Smooth muscle cell (in vitro differentiated cells): Measurements from ENCODE around the gene HOXA7. TPM values are rescaled to one million over a fixed set of nuclear protein-coding genes. Genes with fewer than 3 reads are reported as not detected.
A peak's percentile ranks its signal among the peaks of the same experiment; 100 is the strongest.

Experiments used
- DNase-seq: peaks from one replicate; lab custom pipeline; 2025; ENCODE audit not compliant: unreplicated experiment; lab: John Stamatoyannopoulos, UW
- H2AFZ ChIP-seq: fragments of 200-600 bp; sonication (generic); 2 replicates; pipeline ENCODE4 v1.6.0; 2016; ENCODE audit warnings: antibody characterized with exemption, low read depth, mild to moderate bottlenecking
- H3F3A ChIP-seq: fragments of 200-600 bp; sonication (generic); 2 replicates; pipeline ENCODE4 v1.6.0; 2017; ENCODE audit warnings: antibody characterized with exemption, low read depth
- H3K27ac ChIP-seq: fragments of 200-600 bp; sonication (generic); 2 replicates; pipeline ENCODE4 v1.5.1; 2016; ENCODE audit warnings: low read depth, mild to moderate bottlenecking
- H3K27me3 ChIP-seq: fragments of 200-600 bp; sonication (generic); 2 replicates; pipeline ENCODE4 v1.6.1; 2016; ENCODE audit warnings: low read depth, mild to moderate bottlenecking
- H3K36me3 ChIP-seq: fragments of 200-600 bp; sonication (generic); 2 replicates; pipeline ENCODE4 v1.5.1; 2016; ENCODE audit warnings: low read depth
- H3K4me1 ChIP-seq: fragments of 200-600 bp; sonication (generic); 2 replicates; pipeline ENCODE4 v1.5.1; 2016; ENCODE audit warnings: low read depth
- H3K4me2 ChIP-seq: fragments of 200-600 bp; sonication (generic); 2 replicates; pipeline ENCODE4 v1.6.0; 2016; ENCODE audit warnings: mild to moderate bottlenecking
- H3K4me3 ChIP-seq: fragments of 200-600 bp; sonication (generic); 2 replicates; pipeline ENCODE4 v1.5.1; 2016; ENCODE audit warnings: mild to moderate bottlenecking
- H3K79me2 ChIP-seq: fragments of 200-600 bp; sonication (generic); 2 replicates; pipeline ENCODE4 v1.6.0; 2016; ENCODE audit warnings: low read depth, mild to moderate bottlenecking
- H3K9ac ChIP-seq: fragments of 200-600 bp; sonication (generic); 2 replicates; pipeline ENCODE4 v1.6.0; 2016; ENCODE audit warnings: low read depth
- H3K9me3 ChIP-seq: fragments of 200-600 bp; sonication (generic); replicated peaks from 2 replicates; pipeline ENCODE4 v1.5.1; 2016; ENCODE audit warnings: low read depth
- H4K20me1 ChIP-seq: fragments of 200-600 bp; sonication (generic); 2 replicates; pipeline ENCODE4 v1.6.0; 2016; ENCODE audit warnings: low read depth
- CTCF ChIP-seq: fragments of 200-600 bp; sonication (generic); IDR thresholded peaks from 2 replicates; pipeline ENCODE4 v1.5.1; 2017; ENCODE audit warnings: borderline replicate concordance, mild to moderate bottlenecking, antibody characterized with exemption; ENCODE audit not compliant: insufficient read depth, poor library complexity, severe bottlenecking
- WGBS: methylation state at CpG from one replicate; pipeline ENCODE4 v1.1.7; 2016; ENCODE audit warnings: low lambda C conversion rate; 5-methylcytosine and 5-hydroxymethylcytosine counted together
- polyA plus RNA-seq: library from polyadenylated mRNA; unstranded; fragments of >200 nt; fragmentation: Nextera tagmentation; extraction: Ambion mirVana; gene quantifications from 2 replicates; pipeline ENCODE4 v1.2.1, GENCODE V29; 2016
- total RNA-seq: library from RNA; depleted of rRNA; stranded (reverse); fragments of >200 nt; gene quantifications from 2 replicates; pipeline ENCODE4 v1.2.3, GENCODE V29; 2014

HOXA7 gene
- total and polyA plus RNA-seq, 2 experiments from 2014 or later: 0.72 to 1.2 TPM

GRCh38 chr7:27160546-27161213, 4.2 kb upstream of the HOXA7 start:
- Histone ChIP-seq H3K4me1 (peaks cover 3% of the 10 kb centered on the region), H3K36me3 (no peaks in the 10 kb centered on the region), H3K79me2 (peaks cover 39% of the 10 kb centered on the region), H3K9me3 (no peaks in the 10 kb centered on the region), H3K27ac (no peak overlapping the region), H2AFZ (peak overlapping the region; percentile 77), H3K4me2 (peak overlapping the region; percentile 89), H4K20me1 (peaks cover 6% of the 10 kb centered on the region), H3F3A (no peaks in the 10 kb centered on the region), H3K4me3 (peak overlapping the region; percentile 67), H3K27me3 (peaks cover 65% of the 10 kb centered on the region), H3K9ac (no peak overlapping the region)
- peak; percentile 84 for DNase-seq
- TF ChIP-seq CTCF: peak; percentile 99
- 9% methylated on average over 54 of the region's 54 CpGs for WGBS

GRCh38 chr7:27160145-27160545, 3.7 kb upstream of the HOXA7 start:
- no peak for DNase-seq
- Histone ChIP-seq H2AFZ (peak overlapping the region; percentile 77), H3K4me3 (peak overlapping the region; percentile 67), H3F3A (no peaks in the 10 kb centered on the region), H3K27me3 (peaks cover 65% of the 10 kb centered on the region), H4K20me1 (peaks cover 6% of the 10 kb centered on the region), H3K9me3 (no peaks in the 10 kb centered on the region), H3K9ac (no peak overlapping the region), H3K27ac (no peak overlapping the region), H3K36me3 (no peaks in the 10 kb centered on the region), H3K4me1 (peaks cover 3% of the 10 kb centered on the region), H3K79me2 (peaks cover 34% of the 10 kb centered on the region), H3K4me2 (peak overlapping the region; percentile 89)
- WGBS: 73% methylated on average over 23 of the region's 23 CpGs
- TF ChIP-seq CTCF: no peak

- H3K79me2 ChIP-seq: peaks cover 27% of the 10 kb centered on the region
Observed at GRCh38 chr7:27159266-27160144, 3.0 kb upstream of the HOXA7 start.

More at GRCh38 chr7:27159266-27160144, 3.0 kb upstream of the HOXA7 start:
- no peak for DNase-seq
- H3K36me3 ChIP-seq: no peaks in the 10 kb centered on the region
- TF ChIP-seq CTCF: no peak
- no peak overlapping the region for H3K27ac ChIP-seq
- H3K4me2 ChIP-seq: peak overlapping the region; percentile 89
- peaks cover 6% of the 10 kb centered on the region for H4K20me1 ChIP-seq
- H3F3A ChIP-seq: no peaks in the 10 kb centered on the region
- H2AFZ ChIP-seq: no peak overlapping the region
- peaks cover 65% of the 10 kb centered on the region for H3K27me3 ChIP-seq
- no peaks in the 10 kb centered on the region for H3K9me3 ChIP-seq
- no peak overlapping the region for H3K4me3 ChIP-seq
- peaks cover 3% of the 10 kb centered on the region for H3K4me1 ChIP-seq
- 65% methylated on average over 27 of the region's 27 CpGs for WGBS
- no peak overlapping the region for H3K9ac ChIP-seq
